GM19467 (cell line): ENCODE measurements around the gene FIGNL1.
"Not testable (repeated sequence)": the region's sequence is repeated elsewhere in the genome, so short reads cannot be mapped to it uniquely, and the experiment has no call there.

Experiments used
- ATAC-seq: cut with Tn5 transposase; IDR thresholded peaks from one replicate; pipeline ENCODE4 v1.9.1; 2021; ENCODE audit warnings: mild to moderate bottlenecking, moderate library complexity; ENCODE audit not compliant: unreplicated experiment

The FIGNL1 gene

DNA sequence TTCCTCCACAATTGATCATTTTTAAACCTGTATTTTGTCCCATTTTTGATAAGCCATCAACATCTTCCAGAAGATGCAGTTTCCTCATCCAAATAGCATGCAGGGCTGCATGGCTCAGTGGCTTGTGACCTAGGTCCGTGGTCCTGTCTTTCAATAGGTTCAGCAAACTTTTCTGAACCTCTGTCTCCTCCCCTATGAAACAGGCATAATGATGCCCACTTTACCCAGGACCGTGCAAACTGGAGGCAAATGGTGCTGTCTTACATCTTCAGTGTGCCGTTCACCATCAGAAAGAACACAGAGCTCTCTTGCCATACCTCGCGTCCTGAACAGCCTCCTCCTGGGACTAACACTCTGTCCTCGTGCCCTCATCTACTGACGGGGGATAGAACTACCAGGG, 22.3 kb upstream of the FIGNL1 start:
- ATAC-seq: no peak

DNA sequence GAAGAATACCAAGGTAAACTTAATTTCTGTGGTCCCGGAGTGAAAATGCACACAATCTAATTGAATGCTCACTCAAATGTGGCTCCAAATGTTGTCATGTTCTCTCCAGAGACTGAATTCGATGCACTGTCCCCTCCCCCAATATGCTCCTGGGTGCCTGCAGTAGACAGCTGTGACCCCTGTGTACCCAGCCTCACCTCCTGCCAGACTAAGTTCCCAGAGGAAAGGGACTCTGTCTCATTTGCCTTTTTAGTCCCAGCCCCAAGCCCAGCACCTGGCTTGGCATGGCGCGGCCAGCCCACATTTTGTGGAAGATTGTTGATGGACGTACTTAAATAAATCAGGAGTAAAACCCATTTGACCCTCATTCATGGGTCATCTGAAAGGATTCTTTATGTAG, 21.8 kb upstream of the FIGNL1 start:
- ATAC-seq: no peak

DNA sequence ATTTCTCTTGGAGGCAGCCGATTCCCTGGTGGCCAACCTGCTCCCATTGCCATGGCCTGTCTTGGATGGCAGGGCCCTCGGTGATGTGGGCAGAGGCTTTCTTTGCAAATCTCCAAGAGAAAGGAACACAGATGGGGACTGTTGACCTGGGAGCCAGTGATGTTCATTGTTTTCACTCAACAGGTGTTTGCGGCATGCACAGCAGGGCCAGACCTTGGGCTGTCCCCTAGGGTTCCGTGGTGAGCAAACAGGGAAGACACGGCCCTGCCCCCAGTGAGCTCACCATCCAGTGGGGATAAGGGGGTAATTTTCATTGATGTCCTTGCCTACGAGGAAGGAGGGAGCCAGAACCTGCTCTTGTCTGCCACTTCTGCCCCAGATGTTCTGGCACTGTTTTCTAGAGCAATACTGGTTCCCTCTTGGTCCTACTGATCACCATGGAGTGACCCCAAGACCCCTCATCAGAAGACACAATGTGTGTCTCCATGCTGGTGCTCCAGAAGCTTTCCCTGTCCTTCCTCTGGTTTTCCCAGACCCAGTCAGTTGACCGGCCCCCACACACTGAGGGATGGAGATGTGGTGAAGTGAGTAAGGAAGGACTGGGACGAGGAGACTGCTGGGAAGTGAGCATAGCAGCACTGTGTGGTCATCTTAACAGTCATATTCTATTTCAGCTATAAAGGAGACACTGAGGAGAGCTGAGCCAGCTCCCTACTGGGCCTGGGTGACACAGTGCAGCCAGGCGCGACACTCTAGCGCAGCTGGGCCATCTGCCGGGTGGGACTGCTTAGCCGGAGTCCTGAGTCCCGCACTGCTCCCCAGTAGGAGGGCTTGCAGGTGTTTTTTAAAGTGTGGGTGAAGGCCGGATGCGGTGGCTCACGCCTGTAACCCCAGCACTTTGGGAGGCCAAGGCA, 20.4 kb upstream of the FIGNL1 start:
- ATAC-seq: no peak

DNA sequence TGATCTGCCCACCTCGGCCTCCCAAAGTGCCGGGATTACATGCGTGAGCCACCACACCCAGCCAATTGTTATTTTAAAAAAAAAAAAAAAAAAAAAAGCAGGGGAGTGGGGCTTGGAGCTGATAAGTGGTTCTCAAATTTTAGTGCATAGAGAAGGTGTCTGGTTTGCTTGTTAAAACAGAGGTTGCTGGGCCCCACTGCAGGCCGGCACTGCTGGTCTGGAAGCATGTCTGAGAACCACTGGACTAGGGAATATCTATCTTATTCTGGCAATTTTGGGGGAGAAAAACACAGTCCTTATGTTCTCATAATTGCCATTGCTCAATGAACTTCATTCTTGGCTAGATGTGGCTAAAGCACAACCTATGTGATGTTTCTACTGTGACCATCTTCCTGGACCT, 19.0 kb upstream of the FIGNL1 start:
- no peak for ATAC-seq

DNA sequence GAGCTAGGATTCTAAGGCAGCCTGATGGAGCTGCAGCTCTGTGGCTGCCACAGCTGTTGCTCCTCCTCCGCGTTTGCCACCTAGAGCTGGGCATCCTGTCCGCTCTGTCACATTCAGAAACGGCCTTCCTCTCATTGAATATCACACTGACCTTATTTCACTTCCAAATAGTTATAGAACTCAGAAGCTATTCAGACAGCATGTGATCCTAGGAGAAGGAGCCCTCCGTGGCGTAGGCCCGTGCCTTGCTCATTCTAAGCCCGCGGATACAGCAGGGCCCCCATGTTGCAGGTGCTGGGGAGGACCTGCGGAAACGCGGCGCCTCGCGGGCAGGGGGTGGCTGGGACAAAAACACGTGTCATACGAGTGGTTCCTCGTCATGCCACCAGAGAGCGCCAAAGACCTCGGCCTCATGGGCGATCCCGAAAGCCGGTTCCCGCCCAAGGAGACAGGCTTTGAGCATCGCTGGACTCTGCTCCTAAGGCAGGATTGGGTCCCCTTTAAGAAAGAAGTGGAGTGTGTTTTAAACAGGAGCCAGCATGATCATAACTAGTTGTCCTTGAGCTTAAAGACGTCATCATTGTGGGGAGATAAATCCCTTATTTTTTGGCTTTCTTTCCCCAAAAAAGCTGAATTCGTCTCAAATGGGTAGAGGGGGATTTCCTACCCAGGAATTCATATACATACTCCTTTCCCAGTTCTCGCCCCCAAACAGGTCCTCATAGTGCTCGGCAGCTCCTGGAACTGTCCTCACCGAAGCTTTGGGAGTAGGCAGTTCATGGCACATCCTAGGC, 17.9 kb upstream of the FIGNL1 start:
- peak; percentile 84 for ATAC-seq

DNA sequence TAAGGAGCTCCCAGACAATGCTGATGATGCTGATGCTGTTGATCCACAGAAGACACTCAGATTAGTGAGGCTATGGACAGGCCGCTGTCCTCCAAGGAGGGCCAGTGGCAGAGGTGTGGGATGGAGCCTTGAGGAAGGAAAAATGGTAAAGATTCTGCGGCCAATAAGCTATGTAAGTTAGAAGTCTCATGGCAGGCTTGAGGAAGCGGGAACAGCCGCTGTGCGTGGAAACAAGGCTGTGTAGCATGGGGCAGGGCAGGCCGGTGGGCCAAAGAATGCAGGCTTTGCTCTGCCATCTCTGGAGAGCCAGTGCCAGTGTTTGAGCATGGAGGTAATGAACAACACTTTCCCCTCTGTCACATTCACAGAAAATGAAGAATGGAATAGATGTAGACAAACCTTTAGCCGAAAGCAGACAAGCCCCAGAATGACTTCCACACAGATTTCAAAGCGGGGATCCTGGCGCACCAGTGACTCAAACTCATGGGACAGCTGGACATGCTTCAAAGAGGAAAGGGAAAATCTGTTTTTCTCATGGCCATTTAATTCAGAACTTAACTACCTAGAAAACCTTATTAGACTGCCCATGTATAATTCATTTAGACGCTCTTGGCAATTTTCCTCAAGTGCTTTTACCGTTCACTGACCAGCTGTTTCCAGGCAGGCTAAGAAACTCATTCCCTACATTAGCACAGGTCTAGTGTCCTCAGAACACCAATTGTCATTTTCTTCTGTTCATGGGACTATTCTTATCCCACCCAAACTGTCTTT, 16.9 kb upstream of the FIGNL1 start:
- ATAC-seq: no peak

DNA sequence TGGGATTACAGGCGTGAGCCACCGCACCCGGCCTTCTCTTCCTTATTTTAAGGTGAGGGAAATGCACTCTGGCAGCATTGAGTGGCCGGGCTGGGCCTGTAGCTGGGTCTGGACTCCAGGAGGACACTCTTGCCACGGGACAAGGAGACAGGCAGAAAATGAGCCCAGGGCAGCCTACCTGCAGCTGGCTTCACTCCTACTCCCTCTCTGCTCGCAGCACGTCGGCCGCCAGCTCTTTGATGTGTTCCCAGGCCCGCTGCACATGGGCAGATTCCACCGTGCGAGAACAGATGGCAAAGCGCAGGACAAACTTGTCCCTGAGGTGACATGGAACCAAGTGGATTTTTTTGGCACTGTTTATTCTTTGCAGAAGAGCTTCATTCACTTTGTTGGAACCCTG, 12.9 kb upstream of the FIGNL1 start:
- ATAC-seq: no peak

DNA sequence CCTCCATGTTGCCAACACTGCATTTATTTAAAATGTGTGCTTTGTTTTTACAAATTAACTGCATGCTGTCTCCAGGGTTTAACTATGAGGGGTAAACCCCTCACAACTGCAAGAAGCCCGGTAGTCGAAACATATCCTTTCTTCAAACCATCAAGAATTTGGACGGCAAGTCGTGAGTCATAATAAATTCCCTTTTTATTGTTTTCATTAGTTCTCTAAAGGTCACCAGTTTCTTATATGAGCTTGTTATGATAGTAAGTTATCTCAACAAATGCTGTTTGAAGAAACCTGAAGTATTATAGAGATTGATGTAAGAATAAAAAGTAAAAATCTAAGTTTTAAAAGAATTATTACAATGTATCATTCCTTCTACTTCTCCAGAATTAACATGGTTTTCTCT, 12.2 kb upstream of the FIGNL1 start:
- ATAC-seq: no peak

DNA sequence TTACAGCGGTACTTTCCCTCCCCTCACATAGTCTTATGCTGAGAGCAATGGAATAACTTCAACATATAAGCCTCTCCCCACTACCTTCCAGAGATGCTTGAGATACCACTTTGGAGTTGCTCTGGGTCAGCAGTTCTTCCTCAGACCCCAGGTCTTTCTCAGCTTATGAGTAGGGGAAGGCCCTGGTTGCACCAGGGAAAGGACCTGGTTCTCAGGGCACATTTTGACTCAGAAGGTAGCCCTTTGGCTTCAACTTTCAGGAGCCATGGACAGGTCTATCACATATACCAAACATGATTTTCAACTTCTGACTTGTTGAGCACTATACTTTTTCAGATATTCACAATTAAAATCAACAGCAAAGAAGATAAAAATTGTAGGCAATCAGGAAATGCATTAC, 11.5 kb upstream of the FIGNL1 start:
- no peak for ATAC-seq

DNA sequence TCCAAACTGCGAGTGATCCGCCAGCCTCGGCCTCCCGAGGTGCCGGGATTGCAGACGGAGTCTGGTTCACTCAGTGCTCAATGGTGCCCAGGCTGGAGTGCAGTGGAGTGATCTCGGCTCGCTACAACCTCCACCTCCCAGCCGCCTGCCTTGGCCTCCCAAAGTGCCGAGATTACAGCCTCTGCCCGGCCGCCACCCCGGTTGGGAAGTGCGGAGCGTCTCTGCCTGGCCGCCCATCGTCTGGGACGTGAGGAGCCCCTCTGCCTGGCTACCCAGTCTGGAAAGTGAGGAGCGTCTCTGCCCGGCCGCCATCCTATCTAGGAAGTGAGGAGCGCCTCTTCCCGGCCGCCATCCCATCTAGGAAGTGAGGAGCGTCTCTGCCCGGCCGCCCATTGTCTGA, 9.0 kb upstream of the FIGNL1 start:
- ATAC-seq: not testable (repeated sequence)

DNA sequence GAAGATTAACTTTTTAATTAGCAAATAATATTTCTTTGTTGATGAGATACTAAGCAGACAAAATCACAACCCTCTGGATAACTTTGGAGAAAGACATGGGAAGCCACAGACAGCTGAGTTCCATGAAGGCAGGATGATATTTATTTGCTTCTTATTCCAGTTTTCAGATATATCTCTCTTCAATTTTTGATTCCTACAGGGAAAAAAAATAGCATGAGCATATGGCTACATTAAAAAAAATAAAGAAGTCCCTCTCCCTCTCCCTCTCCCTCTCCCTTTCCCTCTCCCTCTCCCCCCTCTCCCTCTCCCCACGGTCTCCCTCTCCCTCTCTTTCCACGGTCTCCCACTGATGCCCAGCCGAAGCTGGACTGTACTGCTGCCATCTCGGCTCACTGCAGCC, 8.5 kb upstream of the FIGNL1 start:
- ATAC-seq: not testable (repeated sequence)

DNA sequence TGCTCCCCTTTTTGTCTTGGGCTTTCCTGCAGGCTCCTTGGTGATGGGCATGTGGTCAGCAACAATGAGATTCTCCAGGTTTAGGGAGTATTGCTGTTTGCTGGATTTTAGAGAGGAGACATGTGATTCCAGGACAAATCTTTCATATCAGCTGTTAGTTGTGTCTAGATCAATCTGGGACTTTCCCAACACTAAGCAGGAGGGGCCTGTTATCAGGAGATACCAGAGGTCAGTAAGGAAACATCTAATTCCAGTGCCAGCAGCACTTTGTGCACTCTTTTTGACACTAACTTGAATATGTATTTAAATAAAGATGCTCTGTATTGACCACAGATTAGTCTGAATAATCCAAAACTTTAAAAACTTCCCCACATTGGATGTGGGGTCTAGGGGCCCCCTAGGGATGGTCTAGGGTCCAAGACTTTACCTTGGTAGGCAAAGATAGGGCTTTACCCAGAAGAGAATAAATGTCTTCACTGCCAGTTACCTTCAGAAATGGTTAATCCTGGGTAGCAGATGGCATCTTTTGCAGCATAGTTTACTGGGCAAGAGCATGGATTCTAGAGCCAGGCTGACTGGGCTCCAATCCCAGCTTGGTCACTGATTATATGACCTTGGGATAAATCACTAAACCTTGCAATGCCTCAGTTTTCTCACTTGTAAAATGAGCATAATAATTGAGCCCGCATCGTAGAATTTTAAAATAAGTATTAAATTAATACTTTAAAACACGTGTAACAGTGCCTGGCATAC, 6.4 kb upstream of the FIGNL1 start:
- ATAC-seq: no peak

DNA sequence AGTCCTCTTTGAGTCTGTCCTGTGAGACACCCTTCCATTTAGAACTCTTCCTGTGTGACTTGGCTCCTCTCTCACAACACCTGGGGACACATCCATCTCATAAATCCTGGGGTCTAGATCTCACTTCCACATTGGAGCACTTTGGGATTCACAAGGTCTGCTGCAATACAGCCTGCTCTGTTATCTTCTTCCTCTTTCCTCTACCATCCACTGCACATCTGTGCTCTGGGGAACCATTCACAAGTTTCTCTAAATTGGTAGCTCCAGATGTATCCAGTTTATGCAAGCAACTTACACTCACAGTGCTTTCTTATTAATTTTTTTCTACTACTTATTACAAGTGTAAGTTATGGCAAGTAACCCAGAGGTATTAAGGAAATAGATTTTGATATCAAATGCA, 5.5 kb upstream of the FIGNL1 start:
- no peak for ATAC-seq

DNA sequence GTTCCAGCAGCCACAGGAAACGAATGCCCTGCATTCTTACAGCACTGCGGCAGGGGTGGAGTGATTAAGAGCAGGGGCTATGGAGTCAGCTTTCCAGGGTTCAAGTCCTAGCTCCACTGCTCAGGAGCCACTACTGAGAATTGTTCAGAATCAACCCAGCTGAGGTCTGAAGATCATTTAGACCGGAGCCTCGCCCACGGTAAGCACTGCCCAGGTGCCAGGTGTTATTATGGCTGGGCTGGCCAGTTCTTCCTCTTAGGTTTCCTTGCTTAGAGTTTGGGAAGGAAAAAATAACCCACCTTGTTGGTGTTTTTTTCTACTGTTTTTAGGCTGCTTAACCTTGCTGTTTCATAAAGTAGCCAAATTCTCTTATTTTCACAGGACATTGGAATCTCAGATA, 4.8 kb upstream of the FIGNL1 start:
- no peak for ATAC-seq

DNA sequence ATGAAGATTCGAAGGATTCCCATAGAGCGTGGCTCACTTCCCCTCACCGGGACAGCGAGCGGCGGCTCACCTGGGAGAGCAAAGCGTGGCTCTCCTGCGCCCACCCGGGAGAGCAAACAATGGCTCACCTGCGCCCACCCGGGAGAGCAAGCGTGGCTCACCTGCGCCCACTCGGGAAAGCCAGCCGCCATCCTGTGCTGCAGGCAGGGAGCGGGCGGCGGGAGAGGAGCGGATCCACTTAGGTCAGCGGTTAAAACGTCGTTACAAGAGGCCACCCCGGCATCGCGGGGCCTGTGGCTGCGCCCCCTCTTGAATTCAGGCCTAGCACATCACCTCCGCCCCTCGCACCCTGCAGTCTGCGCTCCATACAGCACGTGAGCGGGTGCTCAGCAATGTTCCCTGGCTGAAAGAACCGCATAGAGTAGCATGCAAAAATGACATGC, 461 bp upstream of the FIGNL1 start:
- peak; percentile 22 for ATAC-seq

DNA sequence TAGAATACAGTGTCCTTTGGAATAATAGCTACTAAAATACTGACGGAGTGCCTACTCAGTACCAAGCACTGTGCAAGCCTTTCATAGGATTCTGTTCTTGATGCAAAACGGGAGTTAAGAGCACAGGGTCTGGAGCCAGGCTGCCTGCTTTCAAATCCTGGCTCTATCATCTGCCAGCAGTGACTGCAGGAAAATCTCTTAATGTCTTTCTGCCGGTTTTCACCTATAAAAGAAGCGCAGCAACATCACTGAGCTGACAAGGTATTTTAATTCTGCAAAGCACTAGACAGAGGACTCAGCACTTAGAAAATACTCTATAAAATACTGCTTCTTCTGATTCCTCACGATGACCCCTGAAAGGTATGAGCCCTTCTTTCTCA, 659 bp downstream of the FIGNL1 start:
- no peak for ATAC-seq

DNA sequence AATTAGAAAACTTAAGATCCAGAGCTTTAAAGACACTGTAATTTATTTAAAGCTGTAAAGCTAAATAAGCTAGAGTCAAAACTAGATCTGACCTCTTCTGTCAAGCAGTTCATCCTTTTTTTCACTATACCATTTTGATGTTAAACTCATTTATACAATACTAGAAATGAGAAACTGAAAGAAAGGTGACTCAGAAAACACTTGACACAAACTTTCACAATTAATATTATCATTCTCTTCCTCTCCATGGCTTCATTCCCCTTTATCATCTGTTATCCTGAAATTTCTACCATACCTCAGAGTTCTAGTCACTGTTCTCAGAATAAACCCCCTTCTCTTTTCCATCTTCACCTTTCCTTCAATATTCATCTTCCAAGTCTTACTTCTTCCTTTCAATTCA, 1.3 kb downstream of the FIGNL1 start:
- ATAC-seq: no peak

DNA sequence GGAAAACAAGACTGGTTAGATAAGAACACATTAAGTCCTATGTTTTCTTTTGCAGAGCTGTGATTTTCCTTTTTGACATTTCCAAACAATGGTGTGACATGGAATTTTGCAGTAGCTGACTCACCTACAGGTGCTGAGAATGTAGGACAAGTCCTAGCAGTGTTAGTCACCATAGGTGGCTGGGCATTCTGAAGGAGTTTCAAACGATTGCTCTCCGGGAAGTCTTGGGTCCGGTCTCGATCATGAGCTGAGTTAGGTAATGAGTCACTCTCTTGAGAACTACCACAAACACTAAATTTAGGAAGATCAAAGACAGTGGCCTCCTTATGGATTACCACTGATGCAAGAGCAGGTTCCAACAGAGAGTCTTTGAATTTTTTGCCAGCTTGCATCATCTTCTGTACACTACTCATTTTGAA, 3.6 kb downstream of the FIGNL1 start:
- ATAC-seq: no peak

DNA sequence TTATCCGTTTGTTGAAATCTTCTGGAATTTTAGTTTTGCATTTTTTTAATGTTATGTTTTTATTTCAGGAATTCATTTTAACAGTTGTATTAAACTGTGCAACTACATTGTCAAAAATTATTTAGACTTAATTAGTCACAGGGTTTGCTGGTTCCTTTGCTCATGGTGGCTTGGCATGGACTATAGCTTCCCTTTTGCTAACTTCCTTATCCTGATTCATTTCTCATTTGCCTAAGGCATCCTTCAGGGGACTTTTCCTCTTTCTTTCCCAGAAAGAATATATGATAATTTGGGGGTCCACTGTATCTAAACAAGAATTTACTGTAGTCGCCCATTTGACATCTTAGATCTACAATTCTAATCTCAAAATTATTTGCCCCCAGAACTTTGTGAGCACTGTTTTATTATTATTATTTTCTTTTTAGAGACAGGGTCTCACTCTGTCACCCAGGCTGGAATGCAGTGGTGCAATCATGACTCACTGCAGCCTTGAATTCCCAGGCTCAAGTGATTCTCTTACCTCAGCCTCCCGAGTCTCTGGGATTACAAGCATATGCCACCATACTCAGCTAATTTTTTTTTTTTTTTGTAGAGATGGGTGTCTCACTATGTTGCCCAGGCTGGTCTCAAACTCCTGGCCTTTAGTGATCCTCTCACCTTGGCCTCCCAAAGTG, 13.9 kb downstream of the FIGNL1 start:
- no peak for ATAC-seq

DNA sequence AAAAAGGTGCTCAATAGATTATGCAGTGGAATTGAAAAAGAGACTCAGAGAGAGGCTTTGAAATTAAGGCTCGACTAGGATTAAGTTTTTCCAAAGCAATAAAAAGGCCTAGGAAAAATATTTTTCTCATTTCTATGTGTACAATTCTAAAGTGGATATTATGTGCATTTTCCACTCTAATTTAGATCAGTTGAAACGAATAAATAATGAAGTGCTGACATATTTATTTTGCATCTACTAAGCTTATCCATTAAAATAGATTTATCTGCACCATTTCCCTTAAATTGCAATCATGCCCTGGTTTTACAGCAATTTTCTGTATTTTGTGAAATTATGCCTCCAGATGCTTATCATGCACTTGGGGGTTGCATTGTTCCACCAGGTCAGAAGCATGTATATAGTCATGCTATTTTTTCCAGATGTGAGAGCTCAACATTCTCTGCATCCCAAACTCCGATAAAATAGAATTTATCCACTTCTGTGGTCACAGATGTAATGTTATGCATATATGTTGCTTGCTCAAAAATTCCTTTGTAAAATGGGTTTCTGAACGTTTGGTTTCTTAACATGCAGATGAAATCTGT, 18.3 kb downstream of the FIGNL1 start:
- ATAC-seq: no peak
